ENCODE measurements around the gene EFTUD2.

Gene EFTUD2

GRCh38 chr17:44846206-44846605 is 53.0 kb downstream of the EFTUD2 start:
- DNase-seq (ENCODE audit: low read depth), result no peak
- no peak overlapping the region for H3K4me3 ChIP-seq (ENCODE audit: control insufficient read depth, low read depth, low read length)
- no peak for TF ChIP-seq CTCF (conservative IDR thresholded peaks at IDR 0.05; ENCODE audit: control insufficient read depth, insufficient read depth, low read depth, low read length)

GRCh38 chr17:44844390-44844830 is 54.8 kb downstream of the EFTUD2 start:
- DNase-seq (ENCODE audit: low read depth), result no peak
- no peak overlapping the region for H3K4me3 ChIP-seq (ENCODE audit: control insufficient read depth, low read depth, low read length)
- TF ChIP-seq CTCF (conservative IDR thresholded peaks at IDR 0.05; ENCODE audit: control insufficient read depth, insufficient read depth, low read depth, low read length), result no peak

GRCh38 chr17:44842748-44843147 is 56.5 kb downstream of the EFTUD2 start:
- no peak for TF ChIP-seq CTCF (conservative IDR thresholded peaks at IDR 0.05; ENCODE audit: control insufficient read depth, insufficient read depth, low read depth, low read length)
- no peak overlapping the region for H3K4me3 ChIP-seq (ENCODE audit: control insufficient read depth, low read depth, low read length)
- DNase-seq (ENCODE audit: low read depth), result no peak

GRCh38 chr17:44840936-44841335 is 58.3 kb downstream of the EFTUD2 start:
- TF ChIP-seq CTCF (conservative IDR thresholded peaks at IDR 0.05; ENCODE audit: control insufficient read depth, insufficient read depth, low read depth, low read length), result no peak
- DNase-seq (ENCODE audit: low read depth), result no peak

GRCh38 chr17:44840274-44840673 is 59.0 kb downstream of the EFTUD2 start:
- no peak for TF ChIP-seq CTCF (conservative IDR thresholded peaks at IDR 0.05; ENCODE audit: control insufficient read depth, insufficient read depth, low read depth, low read length)
- no peak overlapping the region for H3K4me3 ChIP-seq (ENCODE audit: control insufficient read depth, low read depth, low read length)
- DNase-seq (ENCODE audit: low read depth), result no peak

More at GRCh38 chr17:44840936-44841335, 58.3 kb downstream of the EFTUD2 start:
- H3K4me3 ChIP-seq (ENCODE audit: control insufficient read depth, low read depth, low read length), result no peak overlapping the region

- H3K4me3 ChIP-seq (ENCODE audit: control insufficient read depth, low read depth, low read length), result no peak overlapping the region
- no peak for DNase-seq (ENCODE audit: low read depth)
Observed at GRCh38 chr17:44837196-44837595, 62.0 kb downstream of the EFTUD2 start.

More at GRCh38 chr17:44837196-44837595, 62.0 kb downstream of the EFTUD2 start:
- no peak for TF ChIP-seq CTCF (conservative IDR thresholded peaks at IDR 0.05; ENCODE audit: control insufficient read depth, insufficient read depth, low read depth, low read length)
